GM06990 (cell line): Measurements from ENCODE around the gene TMED4.
"Not testable (repeated sequence)": the region's sequence is repeated elsewhere in the genome, so short reads cannot be mapped to it uniquely, and the experiment has no call there.

Source experiments
- DNase-seq: peaks from one replicate; pipeline ENCODE4 v3.0.0-alpha.2; 2011; ENCODE audit not compliant: insufficient read length; ENCODE audit errors: extremely low read depth
- H3K27me3 ChIP-seq: replicated peaks from 2 replicates; pipeline ENCODE4 v1.6.0; 2011; ENCODE audit warnings: low read length; ENCODE audit not compliant: control insufficient read depth, insufficient read depth
- H3K36me3 ChIP-seq: 2 replicates; pipeline ENCODE4 v1.5.1; 2011; ENCODE audit warnings: low read length; ENCODE audit not compliant: control insufficient read depth, insufficient read depth
- H3K4me3 ChIP-seq: replicated peaks from 2 replicates; pipeline ENCODE4 v1.5.1; 2011; ENCODE audit warnings: low read depth, mild to moderate bottlenecking, control low read depth, low read length
- CTCF ChIP-seq: IDR thresholded peaks from 2 replicates; pipeline ENCODE4 v1.5.1; 2011; ENCODE audit warnings: low read length, control low read depth, mild to moderate bottlenecking, inconsistent platforms; ENCODE audit not compliant: insufficient read depth, poor library complexity, severe bottlenecking

The TMED4 gene

GRCh38 chr7:44557485-44557884, 24.5 kb downstream of the TMED4 start:
- Histone ChIP-seq H3K36me3 (no peaks in the 10 kb centered on the region), H3K4me3 (no peak overlapping the region), H3K27me3 (no peaks in the 10 kb centered on the region)
- no peak for DNase-seq
- TF ChIP-seq CTCF, result no peak

- Histone ChIP-seq H3K27me3 (no peaks in the 10 kb centered on the region), H3K4me3 (no peak overlapping the region), H3K36me3 (no peaks in the 10 kb centered on the region)
- TF ChIP-seq CTCF, result no peak
- no peak for DNase-seq
These were observed 26.7 kb downstream of the TMED4 start for GRCh38 chr7:44555350-44555749.

GRCh38 chr7:44552473-44553005, 29.5 kb downstream of the TMED4 start:
- not testable (repeated sequence) for DNase-seq, H3K4me3 ChIP-seq, H3K27me3 ChIP-seq, H3K36me3 ChIP-seq

- no peak overlapping the region for H3K4me3 ChIP-seq
- no peak for DNase-seq
- H3K36me3 ChIP-seq, result no peaks in the 10 kb centered on the region
- H3K27me3 ChIP-seq, result peaks cover 1% of the 10 kb centered on the region; the same call in 1 of the 2 replicates
- TF ChIP-seq CTCF, result no peak
These were observed 32.6 kb downstream of the TMED4 start for GRCh38 chr7:44549457-44549856.

- no peak overlapping the region for H3K4me3 ChIP-seq
- no peaks in the 10 kb centered on the region for H3K36me3 ChIP-seq
- no peak for DNase-seq
- no peak for TF ChIP-seq CTCF
- H3K27me3 ChIP-seq, result peaks cover 1% of the 10 kb centered on the region; the same call in 1 of the 2 replicates
These were observed 33.1 kb downstream of the TMED4 start for GRCh38 chr7:44548893-44549292.

GRCh38 chr7:44547536-44548231, 34.3 kb downstream of the TMED4 start:
- DNase-seq, result no peak
- no peak overlapping the region for H3K4me3 ChIP-seq
- peaks cover 1% of the 10 kb centered on the region; the same call in 1 of the 2 replicates for H3K27me3 ChIP-seq
- no peak for TF ChIP-seq CTCF
- no peaks in the 10 kb centered on the region for H3K36me3 ChIP-seq
